ENCODE data around the gene TCP11.

Gene TCP11

GRCh38 chr6:35141007-35141655, at the start of gene TCP11:
Gene TCP11, minus strand, starts transcription at chr6:35141339. Its CDS starts 469 bp downstream, at chr6:35140870.
- DNase-seq: peak; percentile 48

DNA sequence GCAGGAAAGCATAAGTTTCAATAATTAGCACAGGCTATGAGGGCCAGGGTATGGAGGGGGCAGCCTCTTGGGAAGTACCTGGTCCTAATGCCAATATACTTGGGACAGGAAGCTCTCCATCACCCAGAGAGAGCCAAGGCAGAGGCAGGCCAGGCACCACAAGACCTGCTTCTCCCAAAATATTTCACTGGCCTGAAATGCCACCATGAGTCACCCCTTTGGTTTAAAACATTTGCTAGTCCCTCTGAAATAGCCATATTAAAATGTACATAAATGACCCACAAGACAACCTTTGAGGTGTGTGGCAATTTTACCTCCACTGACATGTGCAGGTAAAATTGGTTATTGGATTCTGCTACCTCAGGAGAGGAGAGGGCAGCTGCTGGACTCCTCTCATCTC, 49.2 kb upstream of the TCP11 start:
- no peak for DNase-seq

DNA sequence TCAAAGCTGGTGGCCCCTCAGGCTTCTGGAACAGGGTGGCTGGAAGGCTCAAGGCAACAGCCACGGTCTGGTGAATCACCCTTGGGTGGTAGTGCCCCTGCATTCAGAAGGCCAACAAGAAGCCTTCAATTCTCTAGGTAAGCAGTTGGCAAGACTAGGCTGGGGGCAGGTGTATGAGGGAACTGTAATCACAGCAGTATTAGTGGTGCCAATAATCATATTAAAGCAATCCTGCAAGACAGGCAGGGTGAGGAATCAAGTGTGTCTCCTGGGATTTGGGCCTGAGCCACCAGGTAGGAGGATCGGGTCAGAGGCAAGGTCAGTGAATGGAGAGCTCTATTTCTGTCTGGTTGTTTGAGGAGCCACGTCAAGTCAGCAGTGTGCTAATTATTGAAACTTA, 47.7 kb upstream of the TCP11 start:
- no peak for DNase-seq

DNA sequence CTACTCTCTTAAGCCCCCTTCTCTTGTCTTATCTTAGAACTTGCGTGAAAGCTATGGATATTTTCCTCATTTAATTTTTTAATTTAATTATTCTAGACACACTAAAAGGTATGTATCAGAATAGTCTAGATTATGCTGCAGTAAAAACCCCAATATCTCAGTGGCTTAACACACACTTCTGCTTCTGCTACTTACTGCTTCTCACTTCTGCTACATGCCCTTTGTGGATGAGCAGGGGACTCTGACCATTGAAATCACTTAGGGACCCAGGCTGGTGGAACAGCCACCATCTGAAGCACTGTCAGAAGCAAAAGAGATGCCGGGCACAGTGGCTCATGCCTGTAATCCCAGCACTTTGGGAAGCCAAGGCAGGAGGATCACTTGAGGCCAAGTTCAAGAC, 45.4 kb upstream of the TCP11 start:
- no peak for DNase-seq

DNA sequence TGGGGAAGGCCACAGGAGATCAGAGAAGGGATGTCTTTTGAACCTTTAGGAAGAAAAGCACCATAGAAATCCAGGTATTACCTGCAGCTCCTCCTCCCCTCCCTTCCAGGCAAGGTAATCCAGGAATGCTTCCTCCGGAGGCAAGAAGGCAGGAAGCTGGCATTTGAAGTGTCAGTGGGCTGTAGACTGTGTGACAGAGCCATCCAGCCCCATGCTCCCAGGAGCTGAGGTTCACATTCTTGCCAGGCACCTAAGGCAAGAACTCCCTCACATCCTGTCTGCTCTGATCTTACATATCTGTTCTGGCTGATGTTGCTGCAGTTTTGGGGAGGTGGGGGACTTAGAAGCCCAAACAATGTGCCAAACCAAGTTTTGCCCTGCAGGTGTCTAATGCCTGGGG, 44.8 kb upstream of the TCP11 start:
- no peak for DNase-seq

- no peak for DNase-seq
These were observed 44.2 kb upstream of the TCP11 start for GRCh38 chr6:35185302-35185681.

DNA sequence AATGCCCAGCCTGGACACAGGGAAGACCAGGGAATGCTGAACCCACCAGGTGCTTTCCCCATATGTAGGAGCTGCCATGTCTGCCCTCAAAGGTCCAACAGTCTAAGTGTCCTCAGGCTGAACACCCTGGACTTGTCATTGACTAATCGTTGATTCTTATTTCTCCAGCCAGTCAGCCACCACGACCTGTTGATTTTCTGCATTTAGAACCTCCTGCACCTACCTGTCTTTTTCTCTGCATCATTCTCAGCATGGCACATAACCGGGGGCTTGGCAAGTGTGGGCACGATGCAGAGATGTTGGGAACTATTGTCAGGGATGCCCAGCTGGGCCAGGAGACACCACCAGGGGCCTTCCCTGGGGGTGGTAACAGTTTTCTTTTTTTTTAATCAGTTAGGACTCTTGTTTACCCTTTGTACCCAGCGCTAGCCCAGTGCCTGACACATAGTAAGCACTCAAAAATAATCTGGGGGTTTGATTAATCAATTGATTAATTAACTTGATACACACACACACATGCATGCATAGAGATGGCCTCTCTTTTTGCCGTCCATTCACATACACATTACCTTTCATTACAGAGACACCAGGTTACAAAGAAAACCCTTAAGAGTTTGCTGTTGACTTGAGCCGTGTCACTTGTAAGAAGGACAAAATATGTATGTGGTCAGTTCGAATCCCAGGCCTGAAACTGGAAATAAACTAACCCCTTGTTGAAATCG, 43.6 kb upstream of the TCP11 start:
- no peak for DNase-seq

DNA sequence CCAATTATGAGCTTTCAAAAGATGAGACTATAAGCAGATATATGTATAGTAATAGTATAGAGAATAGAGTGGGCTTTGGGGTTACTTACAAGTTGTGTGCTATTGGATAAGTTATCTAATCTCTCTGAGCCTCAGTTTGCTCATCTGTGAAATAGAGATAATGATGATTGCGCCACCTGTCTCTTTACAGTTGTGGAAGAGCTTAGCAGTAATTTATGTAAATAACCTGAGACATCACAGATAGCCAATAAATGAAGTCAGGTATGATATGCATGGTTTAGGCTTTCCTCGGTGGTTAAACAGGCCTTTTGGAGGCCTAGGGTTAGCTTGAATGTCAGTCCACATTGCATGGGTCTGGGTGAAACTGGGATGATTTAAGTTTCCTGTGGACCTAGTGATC, 42.8 kb upstream of the TCP11 start:
- no peak for DNase-seq

DNA sequence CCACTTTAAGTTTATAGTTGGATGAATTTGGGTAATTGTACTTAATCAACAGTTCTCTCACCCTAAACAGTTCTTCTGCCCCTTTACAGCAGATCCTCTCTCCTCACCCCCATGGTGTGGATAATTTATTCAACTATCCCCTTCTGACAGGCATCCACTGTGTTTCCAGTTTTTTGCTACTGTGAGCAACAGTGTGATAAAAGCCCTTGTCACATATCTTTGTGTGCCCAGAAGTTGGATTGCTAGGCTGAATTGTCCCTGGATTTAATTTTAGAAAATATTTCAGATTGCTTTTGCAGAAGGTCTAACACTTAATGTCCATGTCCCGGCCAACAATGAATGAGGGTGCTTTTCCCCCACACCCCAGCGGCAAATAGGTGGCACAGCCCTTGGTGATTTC, 42.1 kb upstream of the TCP11 start:
- DNase-seq: no peak

GRCh38 chr6:35181933-35182612, 40.9 kb upstream of the TCP11 start:
- DNase-seq: no peak

GRCh38 chr6:35181308-35181932, 40.3 kb upstream of the TCP11 start:
- DNase-seq: no peak

DNA sequence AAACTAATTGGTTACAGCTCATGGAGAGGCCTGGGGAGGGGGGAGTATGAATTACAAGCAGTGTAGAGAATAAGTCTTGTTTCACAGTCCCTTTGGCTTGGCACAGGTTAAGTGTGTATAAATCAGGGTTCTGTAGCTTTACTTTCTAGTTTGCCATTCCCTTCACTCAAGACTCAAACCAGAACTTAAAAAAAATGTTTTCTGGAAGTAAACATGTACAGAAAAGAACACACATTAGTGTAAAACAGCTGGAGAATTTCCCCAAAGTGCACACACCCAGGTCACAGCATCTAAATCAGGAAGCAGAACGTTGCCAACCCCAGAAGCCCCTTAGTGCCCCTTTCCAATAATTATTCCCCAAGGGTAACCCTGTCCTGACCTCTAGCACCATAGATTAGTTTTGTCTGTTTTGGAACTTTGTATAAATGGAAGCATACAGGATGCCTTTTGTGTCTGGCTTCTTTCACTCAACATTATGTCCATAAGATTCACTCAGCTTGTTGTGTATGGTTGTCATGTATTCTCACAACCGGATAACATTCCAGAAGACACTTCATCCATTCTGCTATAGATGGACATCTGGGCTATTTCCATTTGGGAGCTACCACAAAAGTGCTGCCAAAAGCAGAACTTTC, 38.9 kb upstream of the TCP11 start:
- DNase-seq: no peak

DNA sequence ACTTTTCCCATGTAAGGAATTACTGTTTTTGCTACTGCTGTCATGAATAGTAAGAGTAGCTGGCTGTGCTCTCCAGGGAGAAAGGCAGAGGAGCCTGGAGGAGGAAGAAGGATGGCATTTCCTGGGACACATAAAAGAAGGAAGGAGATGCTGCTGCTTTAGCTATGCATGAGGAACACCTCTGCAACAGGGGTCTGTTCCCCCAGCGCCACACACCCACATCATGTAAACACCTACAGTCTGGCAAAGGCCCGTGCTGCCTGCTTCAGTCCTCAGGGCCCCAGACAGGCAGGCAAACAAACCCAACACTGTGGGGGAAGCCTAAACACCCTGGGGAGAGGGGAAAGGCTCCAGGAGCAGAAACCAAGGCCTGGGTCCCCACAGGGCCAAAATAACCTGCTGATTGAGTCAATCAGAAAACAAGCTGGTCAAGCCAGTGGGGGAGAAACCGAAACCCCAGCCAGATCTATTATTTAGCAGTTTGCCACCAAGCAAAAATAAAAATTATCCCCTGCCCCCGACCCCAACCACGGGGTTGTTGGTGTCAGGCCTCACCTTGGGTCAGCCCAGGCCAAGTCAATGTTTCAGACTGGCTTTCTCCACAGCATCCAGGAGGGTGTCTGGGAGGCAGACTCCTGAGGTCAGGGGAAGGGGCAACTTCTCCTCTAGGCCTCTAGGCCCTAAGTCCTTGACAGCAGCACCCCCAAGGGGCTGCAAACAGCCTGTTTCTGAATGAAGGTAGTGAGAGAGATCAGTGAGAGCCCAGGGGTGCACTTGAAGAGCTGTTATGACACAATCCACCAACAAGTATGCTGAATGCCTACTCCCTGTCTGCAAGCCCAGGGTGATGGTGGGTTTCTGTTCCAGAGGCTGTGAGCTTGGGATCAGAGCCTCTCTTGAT, 38.0 kb upstream of the TCP11 start:
- DNase-seq: no peak

DNA sequence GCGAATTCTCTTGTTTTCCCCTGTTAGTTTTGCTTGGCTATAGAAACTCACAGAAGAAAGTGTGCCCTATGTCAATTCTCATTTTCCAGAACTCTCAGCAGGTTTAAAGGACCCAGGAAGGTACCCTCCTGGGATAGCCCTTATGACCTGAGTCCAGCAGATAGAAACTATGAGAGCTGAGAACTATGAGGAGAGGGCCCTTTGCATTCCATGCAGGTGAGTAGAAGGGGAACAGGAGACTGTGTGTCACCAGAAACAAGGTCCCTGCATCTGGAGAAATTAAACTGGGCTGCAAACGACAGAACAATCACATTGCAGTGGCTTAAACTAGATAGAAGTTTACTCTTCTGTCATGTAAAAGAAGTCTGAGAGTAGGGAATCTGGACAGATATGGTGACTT, 36.9 kb upstream of the TCP11 start:
- no peak for DNase-seq

DNA sequence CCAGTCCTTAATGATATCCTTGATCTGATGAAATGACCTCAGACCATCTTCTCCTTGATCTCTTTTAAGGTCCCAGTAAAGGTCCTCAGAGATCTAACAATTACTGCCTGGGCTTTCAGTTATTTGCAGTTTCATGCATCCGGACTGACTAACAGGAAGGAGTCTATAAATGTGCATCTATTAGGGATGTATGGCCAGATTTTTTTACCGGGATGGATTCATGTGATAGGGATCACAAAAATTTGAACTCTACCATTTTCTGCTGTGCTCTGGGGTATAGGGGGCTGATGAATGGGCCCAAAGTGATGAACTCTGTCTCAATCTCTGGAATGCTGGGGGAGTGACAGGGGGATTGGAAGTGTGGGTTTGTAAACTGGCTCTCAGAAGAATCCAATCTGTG, 36.5 kb upstream of the TCP11 start:
- DNase-seq: no peak

DNA sequence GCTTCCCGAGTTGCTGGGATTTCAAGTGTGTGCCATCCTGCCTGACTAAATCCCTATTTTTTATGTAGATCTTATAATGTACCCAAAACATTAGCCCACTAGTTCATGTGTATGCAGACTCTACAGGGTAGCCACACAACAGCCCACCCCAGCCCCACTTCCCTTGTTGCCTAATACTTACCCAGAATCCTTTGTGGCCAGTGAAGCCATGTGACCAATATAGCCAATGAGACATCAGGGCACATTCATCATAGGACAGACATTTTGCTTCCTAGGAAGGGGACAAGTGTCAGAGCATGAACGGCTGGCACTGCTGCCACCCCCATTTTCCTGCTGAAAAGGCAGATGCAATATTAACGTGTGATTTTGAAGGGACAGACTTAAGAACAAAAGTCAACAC, 36.0 kb upstream of the TCP11 start:
- DNase-seq: no peak

GRCh38 chr6:35176301-35177024, 35.3 kb upstream of the TCP11 start:
- DNase-seq: no peak

DNA sequence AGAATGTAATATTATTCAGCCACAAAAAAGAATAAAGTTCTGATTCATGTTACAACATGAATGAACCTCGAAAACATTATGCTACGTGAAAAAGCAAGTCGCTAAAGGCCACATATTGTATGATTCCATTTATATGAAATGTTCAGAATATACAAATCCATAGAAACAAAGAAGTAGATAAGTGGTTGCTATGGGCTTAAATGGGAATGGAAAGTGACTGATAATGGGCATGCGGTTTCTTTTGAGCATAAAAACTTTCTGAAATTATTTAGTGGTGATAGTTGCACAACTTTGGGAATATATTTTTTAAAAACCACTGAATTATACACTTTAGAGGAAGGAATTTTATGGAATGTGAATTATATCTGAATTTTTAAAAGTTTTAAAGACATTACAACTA, 33.4 kb upstream of the TCP11 start:
- DNase-seq: no peak

DNA sequence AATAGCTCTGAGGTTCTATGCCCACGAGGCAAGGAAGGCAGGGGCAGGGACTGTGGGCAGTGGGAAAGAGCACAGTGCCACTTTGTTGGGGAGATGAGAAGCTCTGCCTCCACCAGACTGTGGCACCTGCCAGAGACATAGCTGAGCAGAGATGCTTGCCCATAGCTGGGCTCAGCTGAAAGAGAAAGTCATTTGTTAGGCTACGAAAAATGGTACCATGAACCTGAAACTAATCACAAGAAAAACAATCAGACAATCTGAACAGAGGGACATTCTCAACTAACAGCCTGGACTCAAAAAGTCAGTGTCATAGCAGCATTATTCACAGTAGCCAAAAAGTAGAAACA, 32.9 kb upstream of the TCP11 start:
- no peak for DNase-seq

GRCh38 chr6:35173427-35174087, 32.4 kb upstream of the TCP11 start:
- no peak for DNase-seq

GRCh38 chr6:35173044-35173426, 31.9 kb upstream of the TCP11 start:
- DNase-seq: no peak
